22Rv1 (cell line): ENCODE measurements around the gene EFNA3.

Source experiments
- CTCF ChIP-seq: fragments of 450-650 bp; IDR thresholded peaks from 2 replicates; pipeline ENCODE4 v1.5.1; 2017; ENCODE audit warnings: mild to moderate bottlenecking
- ZFX ChIP-seq: fragments of 450-650 bp; IDR thresholded peaks from 2 replicates; pipeline ENCODE4 v1.6.1; 2017; ENCODE audit warnings: antibody characterized with exemption, borderline replicate concordance

- no peak for TF ChIP-seq CTCF
- TF ChIP-seq ZFX, result no peak
Observed at GRCh38 chr1:155049651-155050559, 28.7 kb upstream of the EFNA3 start.
